Left kidney (tissue), 8 donors: Measurements from ENCODE around the gene AMFR. TPM values are rescaled to one million over a fixed set of nuclear protein-coding genes. Genes with fewer than 3 reads are reported as not detected.

Experiments
- DNase-seq: peaks from one replicate; pipeline ENCODE4 v3.0.0-alpha.2; 2013
- long read RNA-seq, 8 donors: transcript quantifications; one replicate each; lab custom pipeline, GENCODE V29; 2026
- polyA plus RNA-seq: library from polyadenylated mRNA; unstranded; fragments of 120-200 nt; gene quantifications from one replicate; pipeline ENCODE4 v1.2.1, GENCODE V29; 2013; ENCODE audit not compliant: insufficient read length

The AMFR gene
- polyA plus RNA-seq = 143 TPM
- long read RNA-seq, donor 1, transcript AMFR-208 (1 exons, 1,844 nt) = minor isoform, 5 of 53 reads
- long read RNA-seq, donor 1, transcript AMFR-201 (14 exons, 3,600 nt) = major isoform, 27 of 53 reads
- long read RNA-seq, donor 1, partial matches to known transcripts = 18 of 53 reads
- long read RNA-seq, donor 1, other reads (novel, unspliced or antisense) = 0 of 53 reads
- long read RNA-seq, donor 2, transcript AMFR-201 (14 exons, 3,600 nt) = major isoform, 10 of 26 reads
- long read RNA-seq, donor 2, transcript AMFR-208 (1 exons, 1,844 nt) = minor isoform, 7 of 26 reads
- long read RNA-seq, donor 2, partial matches to known transcripts = 9 of 26 reads
- long read RNA-seq, donor 2, other reads (novel, unspliced or antisense) = 0 of 26 reads
- long read RNA-seq, donor 3, transcript AMFR-201 (14 exons, 3,600 nt) = minor isoform, 7 of 33 reads
- long read RNA-seq, donor 3, transcript AMFR-208 (1 exons, 1,844 nt) = major isoform, 19 of 33 reads
- long read RNA-seq, donor 3, partial matches to known transcripts = 6 of 33 reads
- long read RNA-seq, donor 3, other reads (novel, unspliced or antisense) = 0 of 33 reads
- long read RNA-seq, donor 4 = 0 reads
- long read RNA-seq, donor 5, transcript AMFR-201 (14 exons, 3,600 nt) = major isoform, 20 of 24 reads
- long read RNA-seq, donor 5, partial matches to known transcripts = 0 of 24 reads
- long read RNA-seq, donor 5, other reads (novel, unspliced or antisense) = 0 of 24 reads
- long read RNA-seq, donor 6, transcript AMFR-201 (14 exons, 3,600 nt) = major isoform, 13 of 36 reads
- long read RNA-seq, donor 6, transcript AMFR-208 (1 exons, 1,844 nt) = minor isoform, 9 of 36 reads
- long read RNA-seq, donor 6, partial matches to known transcripts = 14 of 36 reads
- long read RNA-seq, donor 6, other reads (novel, unspliced or antisense) = 0 of 36 reads
- long read RNA-seq, donor 7, transcript AMFR-208 (1 exons, 1,844 nt) = minor isoform, 11 of 57 reads
- long read RNA-seq, donor 7, transcript AMFR-201 (14 exons, 3,600 nt) = major isoform, 30 of 57 reads
- long read RNA-seq, donor 7, partial matches to known transcripts = 13 of 57 reads
- long read RNA-seq, donor 7, other reads (novel, unspliced or antisense) = 0 of 57 reads
- long read RNA-seq, donor 8, transcript AMFR-201 (14 exons, 3,600 nt) = major isoform, 7 of 14 reads
- long read RNA-seq, donor 8, partial matches to known transcripts = 5 of 14 reads
- long read RNA-seq, donor 8, other reads (novel, unspliced or antisense) = 0 of 14 reads

DNA sequence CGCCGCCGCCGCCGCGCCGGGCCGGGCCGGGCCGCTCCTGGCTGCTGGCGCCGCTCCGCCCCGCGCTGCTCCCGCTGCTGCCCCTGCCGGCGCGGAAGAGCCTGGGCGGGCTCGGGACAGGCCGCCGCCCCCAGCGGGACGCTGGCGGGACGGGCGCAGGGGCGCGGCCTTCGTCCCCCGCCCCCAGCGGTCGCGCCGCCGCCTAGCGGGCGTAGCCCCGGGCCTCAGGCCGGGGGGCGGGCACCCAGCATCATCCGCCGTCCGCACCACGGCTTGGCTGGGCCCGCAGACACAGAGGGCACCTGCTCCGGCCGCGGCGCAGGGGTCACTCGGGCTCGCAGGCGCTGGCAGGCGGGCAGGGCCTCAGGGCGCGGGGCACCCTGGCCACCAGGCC, at the start of gene AMFR:
Gene AMFR, minus strand, starts transcription at position 107 of the 394 bp plus-strand sequence. CDS start 218 bp downstream, outside the sequence.
- peak; percentile 62 for DNase-seq

DNA sequence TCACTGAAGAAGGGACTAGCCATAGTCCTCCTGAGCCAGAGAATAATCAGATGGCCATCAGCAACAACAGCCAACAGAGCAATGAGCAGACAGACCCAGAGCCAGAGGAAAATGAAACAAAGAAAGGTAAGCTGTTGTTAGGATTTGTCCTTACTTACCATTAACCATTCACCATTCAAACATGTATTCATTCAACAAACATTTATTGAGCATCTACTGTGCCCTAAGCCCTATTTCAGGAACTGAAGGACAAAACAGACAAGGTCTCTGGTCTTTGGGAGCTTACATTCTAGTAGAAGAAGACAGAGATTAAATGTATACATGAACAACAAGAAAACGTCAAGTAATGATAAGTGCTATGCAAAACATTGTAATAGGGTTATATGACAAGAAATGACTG, 45.3 kb upstream of the AMFR start:
- DNase-seq = no peak

DNA sequence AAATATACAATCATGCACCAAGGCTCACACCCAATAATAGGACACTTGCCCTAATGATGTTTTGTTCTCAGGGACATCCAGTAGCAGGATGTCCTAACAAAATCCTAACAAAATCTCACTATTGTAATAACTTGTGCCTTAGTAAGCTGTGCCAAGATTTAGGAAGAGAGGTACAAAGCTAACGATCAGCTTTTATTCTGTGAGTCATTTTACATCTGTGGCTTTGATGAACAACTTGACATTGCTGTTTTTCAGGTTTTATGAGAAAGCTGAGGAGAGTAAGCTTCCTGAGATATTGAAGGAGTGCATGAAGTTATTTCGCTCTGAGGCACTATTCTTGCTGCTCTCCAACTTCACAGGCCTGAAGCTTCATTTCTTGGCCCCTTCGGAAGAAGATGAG, 44.9 kb upstream of the AMFR start:
- DNase-seq = no peak

DNA sequence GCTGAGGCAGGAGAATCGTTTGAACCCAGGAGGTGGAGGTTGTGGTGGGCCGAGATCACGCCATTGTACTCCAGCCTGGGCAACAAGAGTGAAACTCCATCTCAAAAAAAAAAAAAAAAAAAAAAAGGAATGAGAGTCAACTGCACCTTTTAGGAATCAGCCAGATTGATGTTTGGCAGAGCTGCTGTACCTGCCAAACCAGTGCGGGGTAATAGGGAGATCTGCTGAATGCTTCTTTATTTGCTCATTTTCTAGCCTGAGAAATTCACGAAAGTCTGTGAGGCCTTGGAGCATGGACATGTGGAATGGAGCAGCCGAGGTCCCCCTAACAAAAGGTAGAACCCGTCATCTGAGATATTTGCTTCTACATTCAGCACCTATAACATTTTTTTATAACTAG, 44.4 kb upstream of the AMFR start:
- no peak for DNase-seq

DNA sequence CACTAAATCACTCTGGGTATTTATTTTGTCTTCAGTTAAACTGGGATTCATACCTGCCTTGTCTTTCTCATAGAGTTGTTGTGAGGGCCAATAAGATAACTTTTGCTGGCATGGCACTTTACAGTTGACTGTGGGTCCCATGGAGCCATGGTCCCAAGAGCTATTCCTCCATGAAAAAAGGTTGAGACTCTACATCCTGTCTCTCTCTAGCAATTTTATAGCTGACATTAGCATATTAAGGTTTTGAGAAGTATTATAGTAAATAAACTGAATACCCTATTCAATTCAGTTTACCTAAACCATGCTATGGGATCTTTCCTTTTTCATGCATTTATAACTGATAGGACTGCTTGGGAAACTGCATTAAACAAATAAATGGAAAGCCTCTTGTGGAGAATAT, 43.5 kb upstream of the AMFR start:
- no peak for DNase-seq

DNA sequence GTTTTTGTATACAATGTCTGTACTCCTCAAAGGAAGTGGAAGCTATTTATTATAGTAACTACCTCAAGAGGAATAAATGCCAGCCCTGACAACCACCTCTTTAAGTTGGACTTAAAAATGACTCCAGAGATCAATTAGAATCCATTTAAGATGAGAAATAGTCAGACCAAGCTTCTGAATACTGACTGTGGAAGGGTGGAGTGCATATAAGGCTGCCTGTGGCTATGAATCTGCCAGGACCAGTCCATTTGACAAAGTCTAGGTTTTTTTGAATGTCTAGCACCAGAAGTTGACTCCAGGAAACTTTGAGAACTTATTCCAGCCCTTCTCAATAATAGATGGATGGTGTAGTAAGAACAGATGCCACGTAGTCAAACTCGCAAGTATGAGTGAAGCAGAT, 41.0 kb upstream of the AMFR start:
- DNase-seq = no peak

DNA sequence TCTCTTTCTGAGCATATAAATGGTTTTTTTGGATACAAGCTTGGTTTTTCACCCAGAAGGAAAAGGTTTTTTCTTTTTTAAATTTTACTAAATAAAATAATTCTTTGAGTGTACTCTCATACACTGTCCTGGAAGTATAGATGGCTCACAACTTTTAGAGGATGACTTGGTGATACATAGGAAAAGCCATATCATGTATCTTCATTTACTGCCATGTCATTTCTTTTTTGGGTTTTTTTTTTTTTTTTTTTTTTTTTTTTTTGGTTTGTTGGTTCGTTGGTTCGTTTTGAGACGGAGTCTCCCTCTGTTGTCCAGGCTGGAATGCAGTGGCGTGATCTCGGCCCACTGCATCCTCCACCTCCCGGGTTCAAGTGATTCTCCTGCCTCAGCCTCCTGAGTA, 37.8 kb upstream of the AMFR start:
- DNase-seq = no peak

DNA sequence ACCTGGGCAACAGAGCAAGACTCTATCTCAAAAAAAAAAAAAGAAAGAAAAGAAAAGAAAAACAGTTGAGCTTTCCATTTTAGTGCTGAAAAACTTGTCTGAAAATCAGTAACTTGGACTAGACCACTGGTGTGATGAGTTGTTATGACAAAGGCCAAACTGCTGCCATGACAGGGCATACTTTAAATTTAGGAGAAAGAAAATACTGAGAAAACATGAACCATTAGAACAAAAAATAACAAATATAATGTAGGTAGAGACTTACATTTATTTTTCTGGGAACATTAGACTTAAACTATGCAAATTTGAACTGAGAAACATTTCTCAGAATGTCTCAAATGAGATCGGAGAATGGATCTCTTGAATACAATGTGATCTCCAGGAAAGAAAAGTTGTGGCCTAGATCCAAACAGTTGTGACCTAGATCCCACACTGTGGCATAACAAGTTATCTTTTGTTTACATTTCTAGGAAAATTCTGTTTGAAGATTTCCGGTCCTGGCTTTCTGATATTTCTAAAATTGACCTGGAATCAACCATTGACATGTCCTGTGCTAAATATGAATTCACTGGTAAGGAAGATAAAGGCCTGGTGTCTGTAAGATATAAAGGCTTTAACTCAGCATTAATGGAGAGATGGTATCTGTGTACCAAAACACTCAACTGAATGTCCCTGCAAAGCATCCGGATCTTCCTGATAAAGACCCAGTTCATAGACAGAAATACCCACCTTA, 36.9 kb upstream of the AMFR start:
- no peak for DNase-seq

DNA sequence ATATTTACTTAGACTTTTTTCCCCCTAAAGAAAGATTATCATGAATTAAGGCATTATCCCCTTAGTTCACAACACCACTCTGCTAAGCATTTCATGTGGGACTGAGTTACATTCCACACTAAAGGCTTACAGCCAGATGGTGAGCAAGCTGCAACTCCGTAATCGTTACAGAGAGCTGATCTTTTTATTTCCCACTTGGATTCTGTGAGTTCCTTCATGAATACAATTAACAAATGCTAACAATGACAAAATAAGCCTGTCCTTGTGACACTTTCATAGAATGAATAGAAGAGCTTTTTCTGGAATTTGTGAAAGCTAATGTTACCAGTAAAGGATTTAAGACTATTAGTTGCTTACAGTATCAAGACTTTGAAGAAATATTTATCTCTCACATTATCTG, 34.8 kb upstream of the AMFR start:
- no peak for DNase-seq

DNA sequence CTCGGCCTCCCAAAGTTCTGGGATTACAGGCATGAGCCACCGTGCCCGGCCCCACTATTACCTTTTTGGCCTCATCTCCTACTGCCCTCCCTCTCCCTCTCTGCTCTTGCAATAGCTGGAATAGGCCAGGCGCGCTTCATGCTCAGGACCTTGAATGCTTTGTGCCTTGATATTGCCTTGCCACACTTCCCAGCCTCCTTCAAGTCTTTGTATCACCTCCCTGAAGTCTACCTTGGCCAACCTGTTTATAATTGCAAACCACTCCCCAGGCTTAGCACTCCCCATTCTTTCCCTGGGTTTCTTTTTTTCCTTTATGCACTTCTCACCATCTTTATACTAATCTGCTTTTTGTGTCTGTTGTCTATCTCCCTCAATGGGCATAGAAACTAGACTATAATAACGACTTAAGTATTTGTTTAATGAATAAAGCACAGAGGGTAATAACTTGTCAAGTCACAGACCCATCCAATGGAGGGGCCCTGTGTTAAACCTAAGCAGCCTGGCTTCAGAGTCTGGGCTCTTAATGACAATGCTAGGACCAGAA, 32.7 kb upstream of the AMFR start:
- no peak for DNase-seq

DNA sequence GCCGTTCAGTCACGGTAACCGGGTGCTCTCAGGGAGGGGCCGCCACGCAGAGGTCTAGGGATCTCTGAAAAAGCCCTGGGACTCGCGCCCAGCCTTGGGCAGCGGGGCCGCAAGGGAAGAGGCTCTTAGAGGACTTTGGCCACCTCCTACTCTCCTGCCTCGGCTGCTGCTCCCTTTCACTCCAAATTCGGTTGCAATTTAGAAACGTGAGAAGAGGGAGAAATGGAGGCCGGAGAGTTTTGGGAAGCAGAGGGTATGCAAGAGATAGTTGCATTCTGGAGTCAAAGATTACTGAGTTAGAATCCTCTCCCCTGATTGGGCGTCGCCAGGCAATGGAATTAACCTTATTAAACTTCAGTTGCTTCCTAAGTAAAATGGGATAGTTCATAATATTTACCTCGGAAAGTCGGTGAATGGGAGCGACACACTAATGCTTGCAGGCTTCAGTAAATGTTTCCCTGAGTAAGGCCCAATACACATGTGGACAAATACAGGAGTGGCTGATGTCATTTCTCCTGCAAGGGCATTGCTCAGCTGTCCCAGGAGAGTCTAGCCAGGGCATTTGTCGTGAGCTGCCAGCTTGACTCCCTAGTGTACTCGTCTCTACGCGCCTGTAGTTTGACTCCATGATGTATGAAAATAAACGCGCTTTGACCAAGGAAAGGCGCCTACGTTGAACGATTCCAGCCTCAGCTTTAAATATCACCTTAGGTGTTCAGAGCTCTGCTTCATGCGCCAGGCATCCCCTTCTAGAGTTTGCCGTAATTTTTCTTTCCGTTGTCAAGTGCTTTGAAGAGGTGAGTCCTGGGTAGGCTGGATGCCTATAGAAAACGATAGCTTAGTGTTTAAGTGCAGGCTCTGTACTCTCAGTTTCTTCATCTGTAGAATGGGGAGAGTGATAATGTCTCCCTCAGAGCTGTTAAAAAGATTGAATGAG, 26.7 kb upstream of the AMFR start:
- peak; percentile 19 for DNase-seq

DNA sequence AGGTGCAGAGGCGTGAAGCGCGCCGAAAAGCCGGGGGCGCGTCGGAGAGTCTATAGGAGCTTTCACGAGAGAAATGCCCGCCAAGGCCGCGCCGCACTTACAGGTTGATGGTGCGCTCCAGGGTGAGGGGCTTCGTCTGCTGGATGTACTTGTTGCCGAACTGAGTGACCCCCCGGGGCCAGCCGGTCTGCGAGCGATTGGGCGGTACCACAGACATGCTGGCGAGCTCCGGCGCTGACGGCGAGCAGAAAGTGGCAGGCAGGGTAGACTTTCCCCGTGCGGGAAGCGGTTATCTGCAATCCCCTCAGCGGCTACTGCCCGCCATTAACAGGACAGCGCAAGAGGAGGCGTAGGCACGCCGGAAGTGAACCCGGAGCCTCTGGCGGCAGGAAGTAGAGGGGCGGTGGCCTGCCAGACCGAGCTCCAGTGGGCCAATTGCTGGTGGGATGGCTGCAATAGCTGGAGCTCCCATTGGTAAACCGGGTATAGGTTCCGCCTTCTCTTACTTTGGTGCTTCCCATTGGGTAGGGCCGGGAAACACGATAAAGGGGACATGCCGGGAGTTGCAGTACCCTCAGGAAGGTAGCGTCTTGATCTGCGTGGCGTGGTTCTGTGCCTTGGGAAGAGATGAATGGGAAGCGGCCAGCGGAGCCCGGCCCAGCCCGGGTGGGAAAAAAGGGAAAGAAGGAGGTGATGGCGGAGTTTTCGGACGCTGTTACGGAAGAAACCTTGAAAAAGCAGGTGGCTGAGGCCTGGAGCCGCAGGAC, 25.8 kb upstream of the AMFR start, which contains the start of the genes NUDT21 and OGFOD1:
Gene NUDT21, minus strand, starts transcription at position 347 of the 767 bp plus-strand sequence. Its CDS starts 130 bp downstream, at position 217.
Gene OGFOD1, plus strand, starts transcription at position 569 of the 767 bp plus-strand sequence. Its CDS starts 59 bp downstream, at position 628.
- DNase-seq = peak; percentile 96

DNA sequence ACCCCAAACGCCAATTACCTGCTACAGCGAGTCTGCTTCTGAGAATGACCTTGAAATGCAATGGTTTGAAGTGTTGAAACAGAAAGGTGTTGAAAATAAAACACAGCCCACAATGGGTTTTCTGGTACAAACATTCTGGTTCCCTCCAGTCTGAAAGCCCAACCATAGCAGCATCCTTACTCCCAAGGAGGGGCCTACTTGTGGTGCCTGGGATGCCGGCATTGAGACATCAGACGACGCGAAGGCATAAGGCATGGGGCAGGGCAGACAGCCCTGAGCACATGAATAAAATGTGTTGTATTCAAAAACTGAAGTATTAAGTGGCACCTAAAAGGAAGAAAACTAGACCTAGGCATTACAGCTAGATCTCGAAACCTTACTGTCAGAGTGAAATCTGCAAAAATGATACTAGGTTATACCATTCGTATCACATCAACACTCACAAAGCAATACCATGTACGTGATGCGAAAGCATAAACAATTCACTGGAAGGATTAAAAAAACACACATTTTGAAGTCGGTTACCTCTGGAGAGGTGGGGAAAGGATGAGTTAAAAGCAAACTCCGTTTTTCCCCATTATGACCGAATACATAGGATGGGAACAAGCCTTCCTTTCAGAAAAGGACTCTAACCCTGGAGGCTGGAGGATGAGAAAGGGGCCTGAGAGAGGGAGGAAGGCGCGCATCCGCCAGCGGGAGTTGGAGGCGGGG, 25.1 kb upstream of the AMFR start:
- DNase-seq = peak; percentile 7

DNA sequence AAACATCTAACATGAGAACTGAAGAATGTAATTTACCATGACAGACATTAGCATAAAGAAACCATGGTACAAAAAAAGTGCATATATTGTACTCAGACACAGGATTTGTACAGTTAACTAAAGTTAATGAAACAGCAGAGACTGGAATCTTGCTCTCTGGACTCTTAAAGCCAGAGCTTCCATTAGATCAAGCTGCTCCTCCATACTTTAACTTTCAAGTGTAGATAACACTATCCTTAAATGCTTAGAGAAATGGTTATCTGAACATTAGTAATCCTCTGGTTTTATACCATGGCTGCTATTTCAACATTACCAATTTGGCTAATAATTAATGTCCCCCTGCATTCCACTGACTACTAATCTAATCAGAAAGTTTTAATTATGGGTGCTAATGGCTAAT, 22.7 kb upstream of the AMFR start:
- no peak for DNase-seq

DNA sequence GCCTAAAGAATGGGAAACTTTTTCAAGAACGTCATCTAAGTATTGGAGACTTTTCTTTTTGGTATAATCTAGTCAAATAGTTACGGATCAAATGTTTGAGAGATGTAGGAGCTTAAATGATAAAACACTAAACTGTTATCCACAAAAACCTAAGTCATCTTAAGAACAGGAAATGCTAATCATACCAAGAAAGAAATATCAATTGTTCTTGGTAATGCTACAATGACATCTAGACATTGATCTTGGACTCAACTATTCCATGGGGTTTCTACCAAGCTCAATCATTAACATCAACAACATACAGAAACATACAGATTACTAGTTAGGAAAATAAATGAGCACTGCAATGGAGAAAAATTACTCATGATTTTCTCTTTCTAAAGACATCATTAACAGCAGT, 21.9 kb upstream of the AMFR start:
- DNase-seq = no peak

DNA sequence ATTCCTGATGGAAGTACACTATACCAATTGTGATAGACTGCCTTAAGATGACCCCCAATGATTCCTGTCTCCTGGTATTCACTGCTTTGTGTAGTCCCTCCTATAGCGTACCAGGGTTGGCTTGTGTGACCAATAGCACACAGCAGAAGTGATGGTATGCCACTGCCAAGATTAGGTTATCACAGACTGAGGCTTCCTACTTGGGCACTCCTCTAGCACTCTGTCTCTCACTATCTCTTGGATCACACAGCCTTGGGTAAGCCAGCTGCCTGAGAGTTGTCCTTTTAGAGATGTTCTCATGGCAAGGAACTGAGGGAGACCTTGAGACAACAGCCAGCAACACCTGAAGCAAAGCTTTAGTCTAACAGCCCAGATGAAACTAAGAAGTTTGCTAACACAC, 12.7 kb upstream of the AMFR start:
- DNase-seq = no peak

DNA sequence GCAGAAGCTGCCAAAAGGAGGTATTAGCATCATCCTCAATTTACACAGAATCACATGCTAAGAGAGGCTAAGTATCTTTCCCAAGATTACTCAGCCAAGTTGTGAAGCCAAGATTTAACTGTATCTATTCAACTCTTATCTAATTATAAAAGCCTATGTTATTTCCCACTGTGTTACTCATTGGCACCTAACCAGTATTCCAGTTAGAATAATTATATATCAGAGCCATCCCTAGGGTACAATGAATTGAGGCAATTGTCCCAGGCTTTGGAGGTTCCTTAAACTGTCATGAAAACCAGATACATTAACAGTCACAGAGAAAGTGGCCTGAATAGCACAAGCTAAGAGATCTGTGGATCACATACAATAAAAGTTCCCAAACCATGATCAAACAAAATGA, 10.9 kb upstream of the AMFR start:
- no peak for DNase-seq

DNA sequence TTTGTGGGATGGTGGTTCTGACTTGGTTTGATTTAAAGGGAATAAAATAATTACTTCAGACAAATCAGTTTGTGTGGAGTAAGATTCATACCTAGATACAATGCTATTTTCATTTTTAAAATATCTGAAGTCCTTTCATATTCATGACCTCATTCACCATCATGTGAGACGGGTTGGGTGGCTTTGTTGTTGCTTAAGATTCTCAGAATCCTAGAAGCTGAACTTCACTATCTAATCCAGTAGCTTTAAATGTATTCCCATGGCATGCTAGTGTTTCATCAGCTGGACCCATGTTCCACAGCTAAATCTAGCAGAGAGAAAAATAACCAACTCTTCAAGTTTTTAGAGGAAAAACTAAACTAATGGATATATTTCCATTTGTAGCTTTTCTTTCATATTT, 2.7 kb upstream of the AMFR start:
- DNase-seq = no peak

DNA sequence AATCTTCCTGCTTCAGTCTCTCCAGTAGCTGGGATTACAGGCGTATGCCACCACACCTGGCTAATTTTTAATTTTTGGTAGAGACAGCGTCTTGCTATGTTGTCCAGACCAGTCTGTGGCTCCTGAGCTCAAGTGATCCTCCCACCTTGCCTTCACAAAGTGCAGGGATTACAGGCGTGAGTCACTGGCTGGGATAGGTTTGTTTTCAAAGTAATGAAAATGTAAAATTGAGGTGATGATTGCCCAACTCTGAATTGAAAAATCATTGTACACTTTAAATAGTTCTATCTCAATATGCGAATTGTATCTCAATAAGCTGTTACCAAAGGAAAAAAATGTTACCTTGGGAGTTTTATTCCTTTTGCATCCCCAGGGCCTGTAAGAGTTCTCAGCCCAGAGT, 1.2 kb upstream of the AMFR start:
- no peak for DNase-seq
